Ishikawa (cell line): ENCODE measurements around the gene MCEE.

Source experiments
- CEBPB ChIP-seq: IDR thresholded peaks from 2 replicates; pipeline ENCODE4 v1.6.1; 2012
- CREB1 ChIP-seq: IDR thresholded peaks from 2 replicates; pipeline ENCODE4 v1.6.1; 2012; ENCODE audit warnings: low read depth
- EGR1 ChIP-seq: IDR thresholded peaks from 2 replicates; pipeline ENCODE4 v1.6.1; 2012
- EP300 ChIP-seq: IDR thresholded peaks from 2 replicates; pipeline ENCODE4 v1.6.1; 2012; ENCODE audit warnings: borderline replicate concordance
- FOXM1 ChIP-seq: IDR thresholded peaks from 2 replicates; pipeline ENCODE4 v1.6.1; 2012; ENCODE audit warnings: low read depth, borderline replicate concordance
- NFIC ChIP-seq: IDR thresholded peaks from 2 replicates; pipeline ENCODE4 v1.6.1; 2012
- RAD21 ChIP-seq: IDR thresholded peaks from 2 replicates; pipeline ENCODE4 v1.6.1; 2012; ENCODE audit warnings: low read depth
- TAF1 ChIP-seq: IDR thresholded peaks from 2 replicates; pipeline ENCODE4 v1.6.1; 2012; ENCODE audit warnings: low read depth, mild to moderate bottlenecking
- TCF12 ChIP-seq: IDR thresholded peaks from 2 replicates; pipeline ENCODE4 v1.6.1; 2012; ENCODE audit warnings: low read depth
- TEAD4 ChIP-seq: IDR thresholded peaks from 2 replicates; pipeline ENCODE4 v1.6.1; 2012
- YY1 ChIP-seq: IDR thresholded peaks from 2 replicates; pipeline ENCODE4 v1.6.1; 2012; ENCODE audit warnings: low read depth
- ZBTB7A ChIP-seq: IDR thresholded peaks from 2 replicates; pipeline ENCODE4 v1.6.1; 2012; ENCODE audit warnings: low read depth
- TF ChIP-seq, protein P1 (sequence below): IDR thresholded peaks from 2 replicates; pipeline ENCODE4 v1.6.1; 2012
- TF ChIP-seq, protein P2 (sequence below): IDR thresholded peaks from 2 replicates; pipeline ENCODE4 v1.6.1; 2012; ENCODE audit warnings: low read depth, mild to moderate bottlenecking
- TF ChIP-seq, protein P3 (sequence below): IDR thresholded peaks from 2 replicates; pipeline ENCODE4 v1.6.1; 2012

The MCEE gene

DNA sequence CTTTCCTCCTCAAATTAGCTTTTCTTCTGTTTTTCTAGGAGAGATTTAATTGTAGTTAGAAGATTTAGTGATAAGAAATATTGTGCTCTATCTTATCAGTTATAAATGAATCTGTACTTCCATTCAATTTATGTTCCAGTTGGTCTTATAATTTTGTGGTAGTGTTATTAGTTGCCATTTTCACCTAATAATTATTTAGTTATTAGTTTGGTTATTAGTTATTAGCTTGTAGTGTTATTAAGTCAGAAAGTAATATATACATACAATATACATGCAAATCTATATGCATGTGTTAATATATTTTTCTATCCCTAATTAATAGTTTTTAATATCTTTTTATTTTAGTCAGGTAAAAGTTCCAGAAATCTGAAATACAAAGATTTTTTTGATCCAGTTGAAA, 3.6 kb upstream of the MCEE start:
- no peak for TF ChIP-seq NFIC
- TF ChIP-seq CEBPB = no peak
- TF ChIP-seq, protein P1, sequence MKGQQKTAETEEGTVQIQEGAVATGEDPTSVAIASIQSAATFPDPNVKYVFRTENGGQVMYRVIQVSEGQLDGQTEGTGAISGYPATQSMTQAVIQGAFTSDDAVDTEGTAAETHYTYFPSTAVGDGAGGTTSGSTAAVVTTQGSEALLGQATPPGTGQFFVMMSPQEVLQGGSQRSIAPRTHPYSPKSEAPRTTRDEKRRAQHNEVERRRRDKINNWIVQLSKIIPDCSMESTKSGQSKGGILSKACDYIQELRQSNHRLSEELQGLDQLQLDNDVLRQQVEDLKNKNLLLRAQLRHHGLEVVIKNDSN = no peak
- TF ChIP-seq, protein P2, sequence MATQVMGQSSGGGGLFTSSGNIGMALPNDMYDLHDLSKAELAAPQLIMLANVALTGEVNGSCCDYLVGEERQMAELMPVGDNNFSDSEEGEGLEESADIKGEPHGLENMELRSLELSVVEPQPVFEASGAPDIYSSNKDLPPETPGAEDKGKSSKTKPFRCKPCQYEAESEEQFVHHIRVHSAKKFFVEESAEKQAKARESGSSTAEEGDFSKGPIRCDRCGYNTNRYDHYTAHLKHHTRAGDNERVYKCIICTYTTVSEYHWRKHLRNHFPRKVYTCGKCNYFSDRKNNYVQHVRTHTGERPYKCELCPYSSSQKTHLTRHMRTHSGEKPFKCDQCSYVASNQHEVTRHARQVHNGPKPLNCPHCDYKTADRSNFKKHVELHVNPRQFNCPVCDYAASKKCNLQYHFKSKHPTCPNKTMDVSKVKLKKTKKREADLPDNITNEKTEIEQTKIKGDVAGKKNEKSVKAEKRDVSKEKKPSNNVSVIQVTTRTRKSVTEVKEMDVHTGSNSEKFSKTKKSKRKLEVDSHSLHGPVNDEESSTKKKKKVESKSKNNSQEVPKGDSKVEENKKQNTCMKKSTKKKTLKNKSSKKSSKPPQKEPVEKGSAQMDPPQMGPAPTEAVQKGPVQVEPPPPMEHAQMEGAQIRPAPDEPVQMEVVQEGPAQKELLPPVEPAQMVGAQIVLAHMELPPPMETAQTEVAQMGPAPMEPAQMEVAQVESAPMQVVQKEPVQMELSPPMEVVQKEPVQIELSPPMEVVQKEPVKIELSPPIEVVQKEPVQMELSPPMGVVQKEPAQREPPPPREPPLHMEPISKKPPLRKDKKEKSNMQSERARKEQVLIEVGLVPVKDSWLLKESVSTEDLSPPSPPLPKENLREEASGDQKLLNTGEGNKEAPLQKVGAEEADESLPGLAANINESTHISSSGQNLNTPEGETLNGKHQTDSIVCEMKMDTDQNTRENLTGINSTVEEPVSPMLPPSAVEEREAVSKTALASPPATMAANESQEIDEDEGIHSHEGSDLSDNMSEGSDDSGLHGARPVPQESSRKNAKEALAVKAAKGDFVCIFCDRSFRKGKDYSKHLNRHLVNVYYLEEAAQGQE = no peak
- no peak for TF ChIP-seq RAD21
- TF ChIP-seq TAF1 = no peak
- TF ChIP-seq, protein P3, sequence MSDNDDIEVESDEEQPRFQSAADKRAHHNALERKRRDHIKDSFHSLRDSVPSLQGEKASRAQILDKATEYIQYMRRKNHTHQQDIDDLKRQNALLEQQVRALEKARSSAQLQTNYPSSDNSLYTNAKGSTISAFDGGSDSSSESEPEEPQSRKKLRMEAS = no peak
- no peak for TF ChIP-seq EGR1
- TF ChIP-seq FOXM1 = no peak

DNA sequence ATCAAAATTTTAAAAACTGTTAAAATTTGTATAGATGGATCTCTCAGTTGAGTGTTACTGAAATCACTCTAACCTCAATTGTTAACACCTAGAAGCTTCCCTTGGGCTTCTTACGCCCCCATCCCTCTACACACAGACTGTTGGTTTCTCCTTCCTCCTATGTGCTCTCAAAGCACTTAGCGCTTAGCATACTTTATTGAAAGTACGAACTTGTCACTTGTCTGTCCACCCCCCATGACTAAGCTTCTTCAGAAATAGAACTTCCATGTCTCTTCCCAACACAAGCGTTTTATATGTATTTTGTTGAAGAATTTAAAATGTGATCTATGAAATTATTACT, 846 bp upstream of the MCEE start:
- TF ChIP-seq, protein P1 = no peak
- no peak for TF ChIP-seq EP300
- TF ChIP-seq, protein P3 = no peak
- TF ChIP-seq FOXM1 = no peak
- no peak for TF ChIP-seq CEBPB
- no peak for TF ChIP-seq CREB1
- TF ChIP-seq TEAD4 = no peak
- no peak for TF ChIP-seq NFIC
- TF ChIP-seq ZBTB7A = no peak
- TF ChIP-seq EGR1 = no peak
- TF ChIP-seq RAD21 = no peak
- no peak for TF ChIP-seq TAF1
- no peak for TF ChIP-seq YY1
- TF ChIP-seq TCF12 = no peak
- TF ChIP-seq, protein P2 = no peak

DNA sequence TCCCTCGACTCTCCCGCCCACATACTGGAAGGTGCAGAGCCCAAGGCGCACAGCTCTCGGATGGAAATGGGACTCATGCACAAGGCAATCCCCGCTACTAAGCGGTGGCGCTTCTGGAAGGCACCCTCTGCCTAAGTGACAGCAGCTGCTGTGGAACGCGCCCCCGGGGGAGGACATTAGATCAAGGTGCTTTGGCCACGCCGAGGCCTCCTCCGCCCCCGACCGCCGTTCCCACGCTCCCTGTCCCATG, 202 bp downstream of the MCEE start:
- peak; percentile 46; the same call in 1 of the 2 replicates for TF ChIP-seq TCF12
- TF ChIP-seq EGR1 = peak; percentile 64
- TF ChIP-seq CEBPB = no peak
- TF ChIP-seq, protein P1 = 0 out of 2 replicates have a peak, but pooled peaks have one; percentile 2

DNA sequence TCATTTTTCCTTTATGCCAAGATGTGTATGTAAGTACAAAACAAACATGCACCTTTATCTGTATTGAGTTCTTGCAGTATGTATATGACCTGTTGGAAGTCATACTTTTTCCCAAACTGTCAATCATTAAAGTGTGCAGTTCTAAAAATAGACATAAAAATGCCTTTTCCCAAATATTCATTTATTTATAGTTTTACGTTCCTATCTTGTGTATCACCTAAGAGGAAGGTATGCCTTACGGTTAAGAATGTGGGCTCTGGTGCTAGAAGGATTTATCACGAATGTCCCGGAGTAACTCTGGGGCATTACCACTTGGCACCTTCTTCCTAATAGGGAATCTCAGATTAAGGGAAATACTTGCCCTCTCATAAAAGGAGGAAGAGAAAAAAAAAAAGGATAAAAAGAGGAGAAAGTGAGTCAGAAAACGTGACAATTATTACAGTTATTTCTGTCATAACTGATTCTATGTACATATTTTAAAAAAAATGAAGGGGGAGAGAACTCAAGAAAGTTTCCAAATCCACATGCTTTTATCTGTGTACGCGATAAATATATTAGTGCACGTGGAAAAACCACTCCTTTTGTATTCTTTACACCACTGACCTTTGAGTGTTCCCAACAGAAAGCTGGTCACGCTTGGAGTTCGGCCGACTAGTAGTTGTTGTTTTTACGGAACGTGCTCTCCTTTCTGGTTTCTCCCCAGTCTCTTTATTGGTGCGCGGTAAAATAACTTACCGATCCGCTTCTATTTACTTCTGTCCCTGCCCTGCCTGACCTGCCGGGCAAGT, 721 bp downstream of the MCEE start:
- no peak for TF ChIP-seq TEAD4
- no peak for TF ChIP-seq CREB1
- no peak for TF ChIP-seq EGR1
- TF ChIP-seq, protein P1 = no peak
- TF ChIP-seq EP300 = no peak; the same call in 1 of the 2 replicates
- TF ChIP-seq, protein P2 = no peak
- no peak for TF ChIP-seq YY1
- no peak for TF ChIP-seq ZBTB7A
- TF ChIP-seq FOXM1 = no peak; the same call in 1 of the 2 replicates
- TF ChIP-seq RAD21 = no peak
- TF ChIP-seq, protein P3 = no peak; the same call in 1 of the 2 replicates
- no peak for TF ChIP-seq TAF1
- TF ChIP-seq TCF12 = no peak
- TF ChIP-seq NFIC = no peak
- TF ChIP-seq CEBPB = no peak
